CD4-positive, alpha-beta T cell (primary cell): ENCODE data around the gene KIF26B. TPM values are rescaled to one million over a fixed set of nuclear protein-coding genes. Genes with fewer than 3 reads are reported as not detected.

ENCODE experiments used
- ATAC-seq: fragments of 200-7000 bp; cut with Tn5 transposase; one replicate; pipeline ENCODE4 v1.10.0; 2022; ENCODE audit warnings: mild to moderate bottlenecking; ENCODE audit not compliant: poor library complexity
- CTCF ChIA-PET: fragments of 350-600 bp; sonication (Branson Sonifier 250); formaldehyde crosslinking; loops from one replicate; lab custom pipeline; 2021; ENCODE audit warnings: antibody characterized with exemption, inconsistent platforms; lab: Charles Lee
- POLR2A ChIA-PET: fragments of 350-600 bp; sonication (Branson Sonifier 250); formaldehyde crosslinking; loops from one replicate; lab custom pipeline; 2021; ENCODE audit warnings: antibody characterized with exemption, inconsistent platforms; lab: Charles Lee
- DNase-seq, 14 experiments: peaks; one replicate each; pipeline ENCODE4 v3.0.0-alpha.2; 2013 to 2020; ENCODE audit warnings: mixed read lengths in 2 of 14
- H3K27ac ChIP-seq, 2 donors: one replicate each; pipeline versions ENCODE4 v1.5.1 to v1.7.0; 2013; ENCODE audit warnings: low read length in 2 of 2, low read depth in 1 of 2, mild to moderate bottlenecking in 1 of 2
- H3K27me3 ChIP-seq, 2 experiments: 1 replicate in 1 of 2; 2 replicates in 1 of 2; pipeline versions ENCODE4 v1.6.1 to v1.7.0; 2013; ENCODE audit warnings: low read length in 2 of 2, control low read depth in 1 of 2, mild to moderate bottlenecking in 1 of 2, moderate library complexity in 1 of 2; ENCODE audit not compliant: insufficient read depth in 2 of 2, control insufficient read depth in 1 of 2
- H3K36me3 ChIP-seq: one replicate; pipeline ENCODE4 v1.6.1; 2013; ENCODE audit warnings: low read length, control low read depth; ENCODE audit not compliant: insufficient read depth
- H3K4me1 ChIP-seq: one replicate; pipeline ENCODE4 v1.6.1; 2013; ENCODE audit warnings: low read length, control low read depth; ENCODE audit not compliant: insufficient read depth
- H3K4me3 ChIP-seq: one replicate; pipeline ENCODE4 v1.5.1; 2013; ENCODE audit warnings: mild to moderate bottlenecking, low read length, moderate library complexity
- H3K9me3 ChIP-seq, 2 experiments: 1 replicate in 1 of 2; 2 replicates in 1 of 2; pipeline versions ENCODE4 v1.6.1 to v1.7.0; 2013; ENCODE audit warnings: low read length in 2 of 2, mild to moderate bottlenecking in 2 of 2, control low read depth in 1 of 2, moderate library complexity in 1 of 2; ENCODE audit not compliant: control insufficient read depth in 1 of 2, insufficient read depth in 1 of 2
- H3K27ac Mint-ChIP-seq: one replicate; pipeline ENCODE4 v1.8.0; 2020; ENCODE audit warnings: mixed read lengths
- H3K27me3 Mint-ChIP-seq: one replicate; pipeline ENCODE4 v1.8.0; 2021; ENCODE audit warnings: mixed read lengths
- H3K36me3 Mint-ChIP-seq: one replicate; pipeline ENCODE4 v1.8.0; 2021; ENCODE audit warnings: low read depth, mixed read lengths
- H3K4me1 Mint-ChIP-seq: one replicate; pipeline ENCODE4 v1.8.0; 2021; ENCODE audit warnings: low read depth, mixed read lengths
- H3K4me3 Mint-ChIP-seq: one replicate; pipeline ENCODE4 v1.8.0; 2020; ENCODE audit warnings: mild to moderate bottlenecking, mixed read lengths
- H3K9me3 Mint-ChIP-seq: one replicate; pipeline ENCODE4 v1.8.0; 2020; ENCODE audit warnings: mixed read lengths
- CTCF ChIP-seq: fragments of 200-600 bp; IDR thresholded peaks from one replicate; pipeline ENCODE4 v1.8.0; 2022; ENCODE audit warnings: antibody characterized with exemption, mild to moderate bottlenecking
- intact Hi-C, 2 experiments: fragments of 100-400 bp; cut with DNase I in 1 of 2; cut with micrococcal nuclease in 1 of 2; formaldehyde crosslinking; loops; one replicate each; pipeline versions ENCODE4 v1.15.1 to v1.9.0; 2023 to 2025; cut with DNase I, micrococcal nuclease
- total RNA-seq, 174 experiments: library from RNA in 2 of 174; stranded (reverse) in 2 of 174; gene quantifications; one replicate each; pipeline ENCODE4 v1.2.3 and lab custom pipeline; 2021 to 2026

KIF26B gene
- total RNA-seq, 2 experiments from 2014 or later, result 0.03 TPM; not detected in 1

GRCh38 chr1:245361951-245362350 is 207.2 kb downstream of the KIF26B start:
- H3K36me3 Mint-ChIP-seq, result no peaks in the 10 kb centered on the region
- TF ChIP-seq CTCF, result no peak
- H3K27me3 ChIP-seq, result no peaks in the 10 kb centered on the region
- no peak overlapping the region for H3K27ac ChIP-seq
- no peaks in the 10 kb centered on the region for H3K9me3 Mint-ChIP-seq
- no peaks in the 10 kb centered on the region for H3K4me1 Mint-ChIP-seq
- DNase-seq, result no peak
- ATAC-seq, result no peak
- POLR2A ChIA-PET, result no interaction called here
- intact Hi-C loops, result no loop called here
- no peak overlapping the region for H3K4me3 Mint-ChIP-seq
- no peaks in the 10 kb centered on the region for H3K4me1 ChIP-seq
- no peak overlapping the region for H3K4me3 ChIP-seq
- H3K36me3 ChIP-seq, result no peaks in the 10 kb centered on the region
- no peak overlapping the region for H3K27ac Mint-ChIP-seq
- no peaks in the 10 kb centered on the region for H3K27me3 Mint-ChIP-seq
- H3K9me3 ChIP-seq, result peaks cover 0 to 10% of the 10 kb centered on the region in 2 experiments
- CTCF ChIA-PET, result no interaction called here

GRCh38 chr1:245363461-245364200 is 208.8 kb downstream of the KIF26B start:
- Histone ChIP-seq H3K27me3 (no peaks in the 10 kb centered on the region), H3K36me3 (no peaks in the 10 kb centered on the region), H3K9me3 (peaks cover 0 to 13% of the 10 kb centered on the region in 2 experiments), H3K4me1 (no peaks in the 10 kb centered on the region), H3K4me3 (no peak overlapping the region), H3K27ac (no peak overlapping the region)
- TF ChIP-seq CTCF, result no peak
- H3K9me3 Mint-ChIP-seq, result no peaks in the 10 kb centered on the region
- ATAC-seq, result no peak
- no peak overlapping the region for H3K27ac Mint-ChIP-seq
- no peaks in the 10 kb centered on the region for H3K4me1 Mint-ChIP-seq
- no peaks in the 10 kb centered on the region for H3K27me3 Mint-ChIP-seq
- POLR2A ChIA-PET, result no interaction called here
- intact Hi-C loops, result no loop called here
- CTCF ChIA-PET, result no interaction called here
- DNase-seq, result no peak
- no peaks in the 10 kb centered on the region for H3K36me3 Mint-ChIP-seq
- no peak overlapping the region for H3K4me3 Mint-ChIP-seq

- no peaks in the 10 kb centered on the region for H3K36me3 Mint-ChIP-seq
- POLR2A ChIA-PET, result no interaction called here
- no peak overlapping the region for H3K27ac Mint-ChIP-seq
- no peak for TF ChIP-seq CTCF
- no peaks in the 10 kb centered on the region for H3K36me3 ChIP-seq
- peaks cover 0 to 13% of the 10 kb centered on the region in 2 experiments for H3K9me3 ChIP-seq
- no peaks in the 10 kb centered on the region for H3K4me1 Mint-ChIP-seq
- no peaks in the 10 kb centered on the region for H3K9me3 Mint-ChIP-seq
- no peaks in the 10 kb centered on the region for H3K4me1 ChIP-seq
- intact Hi-C loops, result no loop called here
- CTCF ChIA-PET, result no interaction called here
- no peak overlapping the region for H3K4me3 ChIP-seq
- no peak overlapping the region for H3K4me3 Mint-ChIP-seq
- H3K27me3 Mint-ChIP-seq, result no peaks in the 10 kb centered on the region
- ATAC-seq (no peak), DNase-seq (no peak)
- no peaks in the 10 kb centered on the region for H3K27me3 ChIP-seq
- H3K27ac ChIP-seq, result no peak overlapping the region
Measured at GRCh38 chr1:245365095-245366020, 210.6 kb downstream of the KIF26B start.
